GM23248 (cell line): ENCODE results near the gene FRS2. TPM values are rescaled to one million over a fixed set of nuclear protein-coding genes. Genes with fewer than 3 reads are reported as not detected.

ENCODE experiments used
- DNase-seq: peaks from one replicate; pipeline ENCODE4 v3.0.0-alpha.2; 2015
- H2AFZ ChIP-seq: fragments of 200-600 bp; sonication (generic); 2 replicates; pipeline ENCODE4 v1.6.1; 2016; ENCODE audit warnings: antibody characterized with exemption
- H3F3A ChIP-seq: fragments of 200-600 bp; sonication (generic); 2 replicates; pipeline ENCODE4 v1.6.1; 2016; ENCODE audit warnings: mild to moderate bottlenecking, antibody characterized with exemption, mixed run types; ENCODE audit not compliant: insufficient read depth
- H3K27ac ChIP-seq: fragments of 200-600 bp; sonication (generic); 2 replicates; pipeline ENCODE4 v1.5.1; 2016; ENCODE audit warnings: mild to moderate bottlenecking
- H3K27me3 ChIP-seq: fragments of 200-600 bp; sonication (generic); replicated peaks from 2 replicates; pipeline ENCODE4 v1.6.1; 2016; ENCODE audit warnings: mild to moderate bottlenecking; ENCODE audit not compliant: insufficient read depth
- H3K36me3 ChIP-seq: fragments of 200-600 bp; sonication (generic); 2 replicates; pipeline ENCODE4 v1.6.1; 2016; ENCODE audit warnings: low read depth, mild to moderate bottlenecking
- H3K4me1 ChIP-seq: fragments of 200-600 bp; sonication (generic); 2 replicates; pipeline ENCODE4 v1.6.1; 2016; ENCODE audit warnings: mild to moderate bottlenecking; ENCODE audit not compliant: insufficient read depth
- H3K4me2 ChIP-seq: fragments of 200-600 bp; sonication (generic); one replicate; pipeline ENCODE4 v1.6.1; 2016; ENCODE audit warnings: mild to moderate bottlenecking; ENCODE audit not compliant: unreplicated experiment
- H3K4me3 ChIP-seq: fragments of 200-600 bp; sonication (generic); 2 replicates; pipeline ENCODE4 v1.5.1; 2016; ENCODE audit warnings: mild to moderate bottlenecking
- H3K79me2 ChIP-seq: fragments of 200-600 bp; sonication (generic); 2 replicates; pipeline ENCODE4 v1.6.1; 2016; ENCODE audit warnings: mild to moderate bottlenecking; ENCODE audit not compliant: insufficient read depth
- H3K9ac ChIP-seq: fragments of 200-600 bp; sonication (generic); 2 replicates; pipeline ENCODE4 v1.6.1; 2016; ENCODE audit warnings: mild to moderate bottlenecking
- H3K9me2 ChIP-seq: fragments of 200-600 bp; sonication (generic); 2 replicates; pipeline ENCODE4 v1.6.1; 2016; ENCODE audit warnings: mixed run types, mild to moderate bottlenecking, moderate library complexity; ENCODE audit not compliant: insufficient read depth
- H3K9me3 ChIP-seq: fragments of 200-600 bp; sonication (generic); one replicate; pipeline ENCODE4 v1.6.1; 2017; ENCODE audit warnings: low read depth
- H4K20me1 ChIP-seq: fragments of 200-600 bp; sonication (generic); 2 replicates; pipeline ENCODE4 v1.6.0; 2016; ENCODE audit not compliant: insufficient read depth
- EZH2 ChIP-seq: fragments of 200-600 bp; sonication (generic); IDR thresholded peaks from 2 replicates; pipeline ENCODE4 v1.6.1; 2018; ENCODE audit warnings: antibody characterized with exemption, mild to moderate bottlenecking; ENCODE audit not compliant: insufficient read depth, poor library complexity, severe bottlenecking
- EZH2phosphoT487 ChIP-seq: fragments of 200-600 bp; sonication (generic); IDR thresholded peaks from 2 replicates; pipeline ENCODE4 v1.6.1; 2018; ENCODE audit warnings: antibody characterized with exemption, moderate library complexity, mild to moderate bottlenecking, low read depth; ENCODE audit not compliant: insufficient read depth
- WGBS, 2 experiments: methylation state at CpG; one replicate each; pipeline ENCODE4 v1.1.6; 2015 to 2017; ENCODE audit warnings: low lambda C conversion rate in 2 of 2, low coverage in 1 of 2; ENCODE audit errors: missing lambda C conversion rate in 2 of 2; 5-methylcytosine and 5-hydroxymethylcytosine counted together
- in situ Hi-C: fragments of 300-500 bp; cut with MboI; formaldehyde crosslinking; loops from 2 replicates; pipeline ENCODE4 v1.15.0; 2020
- polyA plus RNA-seq: library from polyadenylated mRNA; unstranded; fragments of >200 nt; fragmentation: Nextera tagmentation; extraction: Ambion mirVana; gene quantifications from 2 replicates; pipeline ENCODE4 v1.2.1, GENCODE V29; 2016
- total RNA-seq: library from RNA; depleted of rRNA; stranded (reverse); fragments of >200 nt; shearing (Covaris generic); gene quantifications from 2 replicates; pipeline ENCODE4 v1.2.3, GENCODE V29; 2014

The FRS2 gene
- total and polyA plus RNA-seq, 2 experiments from 2014 or later = 25.5 to 41.2 TPM

- Histone ChIP-seq H3K9ac (no peak overlapping the region), H3K4me2 (no peak overlapping the region), H3K79me2 (peaks cover 100% of the 10 kb centered on the region), H3K4me1 (peaks cover 71% of the 10 kb centered on the region), H3K36me3 (no peaks in the 10 kb centered on the region), H3K27me3 (no peaks in the 10 kb centered on the region), H4K20me1 (0 out of 2 replicates have a peak, but pooled peaks cover 11% of the 10 kb centered on the region), H3K27ac (peak overlapping the region; percentile 17), H3K9me2 (no peaks in the 10 kb centered on the region), H2AFZ (no peak overlapping the region), H3K4me3 (no peak overlapping the region), H3K9me3 (no peaks in the 10 kb centered on the region), H3F3A (peaks cover 7% of the 10 kb centered on the region; the same call in 1 of the 2 replicates)
- 95 to 97% methylated on average over 1 of the region's 1 CpG for WGBS, 2 experiments
- in situ Hi-C loops = no loop called here
- TF ChIP-seq EZH2phosphoT487 (no peak), EZH2 (no peak)
- DNase-seq = no peak
These were observed 38.4 kb downstream of the FRS2 start for GRCh38 chr12:69508621-69509020.

- H3F3A ChIP-seq = peaks cover 7% of the 10 kb centered on the region; the same call in 1 of the 2 replicates
- H3K27me3 ChIP-seq = no peaks in the 10 kb centered on the region
- H3K4me1 ChIP-seq = peaks cover 71% of the 10 kb centered on the region
- H3K36me3 ChIP-seq = no peaks in the 10 kb centered on the region
- H3K4me3 ChIP-seq = 0 out of 2 replicates have a peak overlapping the region, but pooled peaks have one; percentile 4
- TF ChIP-seq EZH2 = no peak
- no peak for TF ChIP-seq EZH2phosphoT487
- H3K4me2 ChIP-seq = peak overlapping the region; percentile 55
- H3K9me2 ChIP-seq = no peaks in the 10 kb centered on the region
- peak; percentile 64 for DNase-seq
- 29 to 32% methylated on average over 1 of the region's 1 CpG for WGBS, 2 experiments
- no peak overlapping the region for H3K9ac ChIP-seq
- H3K27ac ChIP-seq = peak overlapping the region; percentile 17
- peaks cover 100% of the 10 kb centered on the region for H3K79me2 ChIP-seq
- H3K9me3 ChIP-seq = no peaks in the 10 kb centered on the region
- H4K20me1 ChIP-seq = 0 out of 2 replicates have a peak, but pooled peaks cover 11% of the 10 kb centered on the region
- no peak overlapping the region for H2AFZ ChIP-seq
- in situ Hi-C loops = no loop called here
These were observed 39.1 kb downstream of the FRS2 start for GRCh38 chr12:69509308-69509736.

DNA sequence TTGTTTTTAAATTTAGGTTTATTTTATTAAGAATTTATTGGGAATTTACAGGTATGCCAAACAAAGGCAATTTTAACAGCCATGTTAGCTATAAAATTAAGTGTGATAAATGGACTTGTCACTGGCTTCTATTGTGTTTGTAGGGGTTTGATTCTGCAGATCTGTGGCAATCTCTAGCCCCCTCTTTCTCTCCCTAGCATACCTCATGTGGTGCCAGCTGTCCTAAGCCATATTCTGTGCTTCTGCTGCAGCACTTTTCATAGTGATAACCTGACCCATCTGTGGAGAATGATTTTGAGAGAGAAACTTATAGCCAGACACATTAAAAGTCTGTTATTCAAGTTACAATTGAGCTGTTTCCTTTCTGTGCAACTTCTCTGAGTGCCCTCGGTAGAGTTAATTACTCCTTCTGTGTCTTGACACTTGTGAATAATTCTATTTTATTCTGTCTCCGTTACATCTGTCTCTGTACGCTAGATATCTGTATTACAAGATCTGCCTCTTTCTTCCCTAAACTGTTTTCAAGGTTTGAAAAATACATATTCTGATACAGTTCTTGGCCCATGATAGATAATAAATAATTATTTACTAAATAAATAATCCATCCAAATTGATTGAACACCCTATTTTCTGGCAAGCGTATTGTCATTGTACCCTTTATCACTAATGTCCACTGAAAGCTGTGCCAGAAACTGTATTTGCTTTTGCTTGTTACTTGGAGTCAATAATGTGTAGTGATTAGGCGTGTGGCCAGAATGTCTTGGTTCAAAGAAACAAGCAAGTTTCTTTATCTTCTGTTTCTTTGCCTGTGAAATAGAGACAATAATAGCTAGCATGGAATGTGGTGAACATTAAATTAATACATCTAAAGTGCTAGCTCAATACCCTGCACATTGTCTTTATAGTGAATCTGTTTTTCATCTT lies 40.0 kb downstream of the FRS2 start:
- Histone ChIP-seq H3K9me3 (no peaks in the 10 kb centered on the region), H3K4me3 (0 out of 2 replicates have a peak overlapping the region, but pooled peaks have one; percentile 4), H3K36me3 (no peaks in the 10 kb centered on the region), H4K20me1 (0 out of 2 replicates have a peak, but pooled peaks cover 16% of the 10 kb centered on the region), H2AFZ (no peak overlapping the region), H3K27me3 (no peaks in the 10 kb centered on the region), H3K27ac (peak overlapping the region; percentile 17; the same call in 1 of the 2 replicates), H3F3A (peaks cover 7% of the 10 kb centered on the region; the same call in 1 of the 2 replicates), H3K4me2 (peak overlapping the region; percentile 55), H3K9ac (no peak overlapping the region), H3K4me1 (peaks cover 71% of the 10 kb centered on the region), H3K9me2 (no peaks in the 10 kb centered on the region), H3K79me2 (peaks cover 100% of the 10 kb centered on the region)
- DNase-seq = no peak
- TF ChIP-seq EZH2 = no peak
- no peak for TF ChIP-seq EZH2phosphoT487
- in situ Hi-C loops = no loop called here
- 75 to 77% methylated on average over 5 of the region's 5 CpGs for WGBS, 2 experiments

- no peak overlapping the region for H3K4me3 ChIP-seq
- no peak overlapping the region for H2AFZ ChIP-seq
- no peak for DNase-seq
- no peaks in the 10 kb centered on the region for H3K27me3 ChIP-seq
- 96 to 100% methylated on average over 1 of the region's 1 CpG for WGBS, 2 experiments
- H4K20me1 ChIP-seq = 0 out of 2 replicates have a peak, but pooled peaks cover 19% of the 10 kb centered on the region
- H3K9me2 ChIP-seq = no peaks in the 10 kb centered on the region
- peaks cover 100% of the 10 kb centered on the region for H3K79me2 ChIP-seq
- no peak overlapping the region for H3K27ac ChIP-seq
- H3K4me1 ChIP-seq = peaks cover 65% of the 10 kb centered on the region
- H3F3A ChIP-seq = peaks cover 7% of the 10 kb centered on the region; the same call in 1 of the 2 replicates
- no peak overlapping the region for H3K9ac ChIP-seq
- H3K36me3 ChIP-seq = no peaks in the 10 kb centered on the region
- no peak for TF ChIP-seq EZH2
- no peak for TF ChIP-seq EZH2phosphoT487
- in situ Hi-C loops = no loop called here
- no peak overlapping the region for H3K4me2 ChIP-seq
- H3K9me3 ChIP-seq = no peaks in the 10 kb centered on the region
These were observed 40.8 kb downstream of the FRS2 start for GRCh38 chr12:69511016-69511415.
